Stomach (tissue), 9 donors: ENCODE results near the gene NOTCH3. TPM values are rescaled to one million over a fixed set of nuclear protein-coding genes. Genes with fewer than 3 reads are reported as not detected.

Experiments used
- DNase-seq, 2 donors: peaks; one replicate each; pipeline versions ENCODE4 v3.0.0 to v3.0.0-alpha.2; 2013 to 2019
- H3K27ac ChIP-seq, 5 donors: fragments of 200-600 bp in 4 of 5; sonication (generic) in 4 of 5; one replicate each; pipeline ENCODE4 v1.5.1; 2013 to 2019; ENCODE audit warnings: mild to moderate bottlenecking in 1 of 5, moderate library complexity in 1 of 5
- H3K27me3 ChIP-seq, 3 donors: fragments of 200-600 bp; sonication (generic); one replicate each; pipeline ENCODE4 v1.5.1; 2017 to 2019; ENCODE audit warnings: mixed run types in 1 of 3
- H3K36me3 ChIP-seq, 4 donors: fragments of 200-600 bp; sonication (generic); 1 replicate in 3 of 4; 2 replicates in 1 of 4; pipeline ENCODE4 v1.5.1; 2016 to 2019
- H3K4me1 ChIP-seq, 4 donors: fragments of 200-600 bp; sonication (generic); one replicate each; pipeline ENCODE4 v1.5.1; 2016 to 2019
- H3K4me3 ChIP-seq, 4 donors: fragments of 200-600 bp; sonication (generic) in 3 of 4; one replicate each; pipeline ENCODE4 v1.5.1; 2016 to 2019; ENCODE audit warnings: mild to moderate bottlenecking in 1 of 4
- H3K9me3 ChIP-seq, 4 donors: fragments of 200-600 bp; sonication (generic); one replicate each; pipeline ENCODE4 v1.5.1; 2016 to 2019
- EP300 ChIP-seq: sonication (generic); formaldehyde crosslinking; IDR thresholded peaks from one replicate; pipeline ENCODE4 v1.6.1; 2017; ENCODE audit warnings: antibody characterized with exemption
- POLR2A ChIP-seq, 4 donors: fragments of 450-650 bp; IDR thresholded peaks; one replicate each; pipeline ENCODE4 v1.6.1; 2016; ENCODE audit warnings: antibody characterized with exemption in 4 of 4, control low read depth in 2 of 4, mild to moderate bottlenecking in 1 of 4, moderate library complexity in 1 of 4
- POLR2AphosphoS5 ChIP-seq, 3 donors: sonication (generic); formaldehyde crosslinking; IDR thresholded peaks; one replicate each; pipeline ENCODE4 v1.6.1; 2016; ENCODE audit warnings: antibody characterized with exemption in 3 of 3
- WGBS, 5 donors: extraction: QIAGEN DNeasy Blood & Tissue Kit in 3 of 5; methylation state at CpG; one replicate each; pipeline versions ENCODE4 v1.1.5 to v1.1.7; 2013 to 2018; 5-methylcytosine and 5-hydroxymethylcytosine counted together
- intact Hi-C: fragments of 100-400 bp; cut with DNase I; formaldehyde crosslinking; loops from one replicate; pipeline ENCODE4 v1.15.1; 2023; ENCODE audit warnings: low total_unique reads
- polyA plus RNA-seq, 3 donors: library from polyadenylated mRNA; stranded (reverse); fragments of 200-250 nt; gene quantifications; one replicate each; pipeline ENCODE4 v1.2.3, GENCODE V29; 2013
- total RNA-seq, 5 donors: library from RNA; depleted of rRNA; stranded (reverse); fragments of >200 nt; gene quantifications; one replicate each; pipeline versions ENCODE4 v1.1.0 to v1.2.3, GENCODE V29; 2014 to 2016
- TF ChIP-seq, protein P1 (sequence below), 7 experiments: fragments of 450-650 bp in 4 of 7; fragments of 200-600 bp in 3 of 7; sonication (generic) in 3 of 7; IDR thresholded peaks; one replicate each; pipeline ENCODE4 v1.5.1; 2016 to 2019; ENCODE audit warnings: antibody characterized with exemption in 7 of 7, control low read depth in 2 of 7, mild to moderate bottlenecking in 1 of 7
- donor health status: healthy with polysubstance abuse.
- donor health status: Bipolar disorder and iron deficiency.
- donor health status: healthy.

NOTCH3 gene
- total and polyA plus RNA-seq, 8 donors = 1.2 to 54.5 (median 22.8) TPM

DNA sequence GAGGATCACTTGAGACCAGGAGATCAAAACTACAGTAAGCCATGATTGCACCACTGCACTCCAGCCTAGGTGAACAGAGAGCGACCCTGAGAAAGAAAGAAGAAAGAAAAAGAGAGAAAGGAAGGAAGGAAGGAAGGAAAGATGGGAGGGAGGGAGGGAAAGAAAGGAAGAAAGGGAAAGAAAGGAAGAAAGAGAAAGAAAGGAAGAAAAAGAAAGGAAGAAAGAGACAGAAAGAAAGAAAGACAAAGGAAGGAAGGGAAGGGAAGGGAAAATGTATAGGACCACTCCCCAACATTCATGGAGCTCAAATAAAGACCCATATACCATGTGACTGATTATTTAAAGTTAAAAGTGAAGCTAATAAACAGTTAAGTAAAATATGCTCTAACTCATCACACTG is 53.7 kb downstream of the NOTCH3 start:
- no peak for TF ChIP-seq POLR2A (IDR thresholded peaks at IDR 0.05)
- no peak for TF ChIP-seq EP300
- TF ChIP-seq POLR2AphosphoS5 (IDR thresholded peaks at IDR 0.05) = no peak
- TF ChIP-seq, protein P1, sequence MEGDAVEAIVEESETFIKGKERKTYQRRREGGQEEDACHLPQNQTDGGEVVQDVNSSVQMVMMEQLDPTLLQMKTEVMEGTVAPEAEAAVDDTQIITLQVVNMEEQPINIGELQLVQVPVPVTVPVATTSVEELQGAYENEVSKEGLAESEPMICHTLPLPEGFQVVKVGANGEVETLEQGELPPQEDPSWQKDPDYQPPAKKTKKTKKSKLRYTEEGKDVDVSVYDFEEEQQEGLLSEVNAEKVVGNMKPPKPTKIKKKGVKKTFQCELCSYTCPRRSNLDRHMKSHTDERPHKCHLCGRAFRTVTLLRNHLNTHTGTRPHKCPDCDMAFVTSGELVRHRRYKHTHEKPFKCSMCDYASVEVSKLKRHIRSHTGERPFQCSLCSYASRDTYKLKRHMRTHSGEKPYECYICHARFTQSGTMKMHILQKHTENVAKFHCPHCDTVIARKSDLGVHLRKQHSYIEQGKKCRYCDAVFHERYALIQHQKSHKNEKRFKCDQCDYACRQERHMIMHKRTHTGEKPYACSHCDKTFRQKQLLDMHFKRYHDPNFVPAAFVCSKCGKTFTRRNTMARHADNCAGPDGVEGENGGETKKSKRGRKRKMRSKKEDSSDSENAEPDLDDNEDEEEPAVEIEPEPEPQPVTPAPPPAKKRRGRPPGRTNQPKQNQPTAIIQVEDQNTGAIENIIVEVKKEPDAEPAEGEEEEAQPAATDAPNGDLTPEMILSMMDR (IDR thresholded peaks at IDR 0.05) = no peak
- H3K27ac ChIP-seq = no peak overlapping the region
- no peaks in the 10 kb centered on the region for H3K36me3 ChIP-seq
- H3K4me1 ChIP-seq = no peaks in the 10 kb centered on the region
- intact Hi-C loops = no loop called here
- H3K4me3 ChIP-seq = no peak overlapping the region
- WGBS, 5 donors = 83 to 92% (median 88%) methylated on average over 1 of the region's 1 CpG
- H3K9me3 ChIP-seq = no peaks in the 10 kb centered on the region
- H3K27me3 ChIP-seq = peaks cover 0 to 7% (median 0%) of the 10 kb centered on the region in 3 donors
- no peak for DNase-seq

DNA sequence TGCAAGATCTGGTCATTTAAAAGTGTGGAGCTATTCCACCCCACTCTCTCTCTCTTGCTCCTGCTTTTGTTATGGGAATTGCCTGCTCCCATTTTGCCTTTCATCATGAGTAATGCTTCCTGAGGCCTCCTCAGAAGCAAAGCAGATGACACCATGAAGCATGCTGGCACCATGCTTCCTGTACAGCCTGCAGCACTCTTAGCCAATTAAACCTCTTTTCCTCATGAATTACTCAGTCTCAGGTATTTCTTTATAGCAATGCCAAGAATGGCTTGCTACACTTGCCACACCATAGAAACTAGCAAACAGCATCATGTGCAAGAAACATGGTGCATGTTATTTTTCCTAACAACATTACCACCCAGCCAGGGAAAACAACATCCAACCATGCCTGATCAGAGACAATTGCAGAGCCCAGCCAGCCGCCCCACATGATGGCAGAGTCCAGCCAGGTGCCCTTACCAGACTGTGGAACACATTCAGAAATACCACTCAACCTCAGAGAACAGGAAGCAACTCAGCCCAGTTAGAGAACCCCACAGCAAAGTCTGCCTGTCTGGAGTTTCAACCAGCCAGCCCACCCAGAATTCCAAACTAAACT is 56.6 kb downstream of the NOTCH3 start:
- H3K36me3 ChIP-seq = no peaks in the 10 kb centered on the region
- H3K27ac ChIP-seq = no peak overlapping the region
- TF ChIP-seq, protein P1 (IDR thresholded peaks at IDR 0.05) = no peak
- TF ChIP-seq POLR2A (IDR thresholded peaks at IDR 0.05) (no peak), EP300 (no peak), POLR2AphosphoS5 (IDR thresholded peaks at IDR 0.05) (no peak)
- no peaks in the 10 kb centered on the region for H3K4me1 ChIP-seq
- intact Hi-C loops = no loop called here
- DNase-seq = no peak
- H3K27me3 ChIP-seq = no peaks in the 10 kb centered on the region
- no peak overlapping the region for H3K4me3 ChIP-seq
- H3K9me3 ChIP-seq = peaks cover 2 to 7% (median 5%) of the 10 kb centered on the region in 4 donors
- WGBS, 5 donors = 36 to 88% (median 79%) methylated on average over 1 of the region's 1 CpG

DNA sequence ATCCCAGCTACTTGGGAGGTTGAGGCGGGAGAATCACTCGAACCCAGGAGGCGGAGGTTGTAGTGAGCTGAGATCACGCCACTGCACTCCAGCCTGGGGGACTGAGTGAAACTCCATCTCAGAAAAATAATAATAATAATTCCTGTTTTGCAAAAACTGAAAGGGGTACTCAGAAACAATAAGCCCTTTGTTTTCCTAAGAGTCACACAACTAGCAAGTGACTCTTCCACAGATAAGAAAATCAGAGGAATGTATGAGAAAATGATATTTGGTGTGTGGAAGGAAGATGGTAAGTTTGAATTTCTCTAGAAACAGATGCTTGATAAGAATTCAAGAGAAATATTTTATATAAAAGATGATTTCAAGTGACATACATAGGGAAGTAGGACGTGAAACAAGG is 58.5 kb downstream of the NOTCH3 start:
- H3K27ac ChIP-seq = no peak overlapping the region
- DNase-seq = no peak
- H3K9me3 ChIP-seq = peaks cover 3 to 12% (median 8%) of the 10 kb centered on the region in 4 donors
- no peaks in the 10 kb centered on the region for H3K36me3 ChIP-seq
- intact Hi-C loops = no loop called here
- TF ChIP-seq, protein P1 (IDR thresholded peaks at IDR 0.05) = no peak
- TF ChIP-seq POLR2AphosphoS5 (IDR thresholded peaks at IDR 0.05) (no peak), EP300 (no peak), POLR2A (IDR thresholded peaks at IDR 0.05) (no peak)
- no peaks in the 10 kb centered on the region for H3K27me3 ChIP-seq
- H3K4me1 ChIP-seq = no peaks in the 10 kb centered on the region
- 79 to 88% (median 82%) methylated on average over 5 of the region's 5 CpGs for WGBS, 5 donors
- H3K4me3 ChIP-seq = no peak overlapping the region

DNA sequence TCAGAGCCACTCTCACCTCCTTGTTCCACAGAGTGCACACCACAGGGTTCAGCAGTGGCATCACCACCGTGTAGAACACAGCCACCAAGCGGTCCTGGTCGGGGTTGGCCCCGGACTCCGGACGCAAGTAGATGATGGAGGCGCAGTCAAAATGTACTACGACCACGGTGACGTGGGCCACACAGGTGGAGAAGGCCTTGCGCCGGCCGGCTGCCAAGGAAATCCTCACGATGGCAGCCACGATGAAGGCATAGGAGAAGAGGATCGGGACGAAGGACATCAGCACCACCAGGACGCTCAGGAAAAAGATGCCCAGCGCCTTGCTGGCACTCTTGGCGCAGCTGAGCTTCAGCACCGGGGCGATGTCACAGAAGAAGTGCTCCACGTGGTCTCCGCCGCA is 59.7 kb downstream of the NOTCH3 start:
- intact Hi-C loops = no loop called here
- no peak for TF ChIP-seq EP300
- TF ChIP-seq, protein P1 (IDR thresholded peaks at IDR 0.05) = no peak
- TF ChIP-seq POLR2AphosphoS5 (IDR thresholded peaks at IDR 0.05) = no peak
- TF ChIP-seq POLR2A (IDR thresholded peaks at IDR 0.05) = no peak
- H3K4me1 ChIP-seq = no peaks in the 10 kb centered on the region
- H3K27ac ChIP-seq = no peak overlapping the region
- no peaks in the 10 kb centered on the region for H3K36me3 ChIP-seq
- DNase-seq = no peak
- peaks cover 3 to 12% (median 8%) of the 10 kb centered on the region in 4 donors for H3K9me3 ChIP-seq
- WGBS, 5 donors = 85 to 94% (median 93%) methylated on average over 25 of the region's 25 CpGs
- H3K4me3 ChIP-seq = no peak overlapping the region
- H3K27me3 ChIP-seq = no peaks in the 10 kb centered on the region
